ENCODE results near the gene TSPEAR.

TSPEAR gene

DNA sequence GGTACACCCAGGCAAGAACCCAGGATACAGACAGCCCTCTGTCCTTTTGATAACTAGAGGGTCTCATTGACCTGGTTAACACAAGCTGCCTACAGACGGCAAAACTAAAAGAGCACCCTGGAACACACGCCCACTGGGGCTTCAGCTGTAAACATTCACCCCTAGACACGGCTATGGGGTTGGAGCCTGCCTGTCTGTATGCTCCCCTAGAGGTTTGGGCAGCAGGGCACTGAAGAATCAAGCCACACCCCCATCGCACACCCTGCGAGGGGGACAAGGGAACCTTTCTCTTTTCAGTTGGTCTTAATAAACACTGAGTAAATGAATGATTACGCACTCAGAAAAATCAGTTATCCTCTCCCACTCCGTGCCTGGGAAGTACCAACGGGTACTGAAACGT lies 220.6 kb downstream of the TSPEAR start:
- no peak for DNase-seq (ENCODE audit: low read depth, low spot score)

DNA sequence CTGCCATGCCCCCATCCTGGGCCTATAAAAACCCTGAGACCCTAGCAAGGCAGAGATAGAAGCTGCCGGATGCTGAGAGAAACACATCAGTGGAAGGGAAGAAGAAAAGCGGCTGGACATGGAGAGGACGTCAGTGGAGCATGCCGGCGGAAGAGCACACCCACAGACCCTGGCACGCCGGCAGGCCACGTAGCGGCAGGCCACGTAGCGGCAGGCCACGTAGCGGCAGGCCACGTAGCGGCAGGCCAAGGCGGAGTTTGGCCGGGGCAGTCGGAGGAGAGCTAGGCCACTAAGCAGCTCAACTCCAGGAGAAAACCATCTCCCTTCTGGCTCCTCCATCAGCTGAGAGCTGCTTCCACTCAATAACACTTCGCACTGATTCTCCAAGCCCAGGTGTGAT lies 221.0 kb downstream of the TSPEAR start:
- DNase-seq (ENCODE audit: low read depth, low spot score) = no peak

GRCh38 chr21:44489962-44490361 lies 221.4 kb downstream of the TSPEAR start:
- DNase-seq (ENCODE audit: low read depth, low spot score) = no peak

DNA sequence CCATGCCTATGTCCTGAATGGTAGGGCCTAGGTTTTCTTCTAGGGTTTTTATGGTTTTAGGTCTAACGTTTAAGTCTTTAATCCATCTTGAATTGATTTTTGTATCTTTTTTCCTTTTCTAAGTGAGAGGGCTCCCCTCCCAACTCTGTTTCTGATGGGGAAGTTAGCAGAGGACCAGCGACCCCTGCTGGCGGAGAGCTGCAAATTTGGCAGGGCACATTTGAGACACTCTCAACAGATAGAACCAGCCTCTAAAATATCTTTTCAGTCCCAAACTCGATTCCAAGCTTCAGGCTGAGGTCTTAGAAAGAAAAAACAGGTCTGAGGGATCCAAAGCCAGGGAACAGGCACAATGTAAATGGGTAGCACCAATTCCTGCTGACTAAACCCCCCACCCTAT lies 223.5 kb downstream of the TSPEAR start:
- peak; percentile 75 for DNase-seq (ENCODE audit: low read depth, low spot score)

DNA sequence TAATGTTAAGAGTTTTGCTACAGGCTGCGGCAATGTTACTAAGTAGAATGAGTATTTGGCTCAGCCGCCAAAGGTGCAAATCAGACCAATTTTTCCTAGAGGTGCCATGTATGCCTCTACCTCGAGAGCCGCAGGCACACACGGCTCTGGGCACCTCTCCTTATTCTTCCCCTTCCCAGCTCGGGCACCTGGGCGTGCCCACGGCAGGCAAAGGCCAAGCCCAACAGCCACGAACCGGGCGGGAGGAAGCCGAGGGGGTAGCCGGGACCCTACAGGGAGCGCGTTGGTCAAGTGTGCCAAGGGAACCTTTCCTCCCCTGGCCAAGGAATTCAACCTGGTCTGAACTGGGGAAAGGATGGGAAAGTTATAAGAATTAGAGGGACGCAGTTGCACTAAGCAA lies 225.1 kb downstream of the TSPEAR start:
- peak; percentile 27 for DNase-seq (ENCODE audit: low read depth, low spot score)

GRCh38 chr21:44485796-44486195 lies 225.6 kb downstream of the TSPEAR start:
- DNase-seq (ENCODE audit: low read depth, low spot score) = no peak

GRCh38 chr21:44485254-44485793 lies 226.0 kb downstream of the TSPEAR start:
- DNase-seq (ENCODE audit: low read depth, low spot score) = peak; percentile 97

- no peak for DNase-seq (ENCODE audit: low read depth, low spot score)
Measured at GRCh38 chr21:44484498-44485253, 226.7 kb downstream of the TSPEAR start.

DNA sequence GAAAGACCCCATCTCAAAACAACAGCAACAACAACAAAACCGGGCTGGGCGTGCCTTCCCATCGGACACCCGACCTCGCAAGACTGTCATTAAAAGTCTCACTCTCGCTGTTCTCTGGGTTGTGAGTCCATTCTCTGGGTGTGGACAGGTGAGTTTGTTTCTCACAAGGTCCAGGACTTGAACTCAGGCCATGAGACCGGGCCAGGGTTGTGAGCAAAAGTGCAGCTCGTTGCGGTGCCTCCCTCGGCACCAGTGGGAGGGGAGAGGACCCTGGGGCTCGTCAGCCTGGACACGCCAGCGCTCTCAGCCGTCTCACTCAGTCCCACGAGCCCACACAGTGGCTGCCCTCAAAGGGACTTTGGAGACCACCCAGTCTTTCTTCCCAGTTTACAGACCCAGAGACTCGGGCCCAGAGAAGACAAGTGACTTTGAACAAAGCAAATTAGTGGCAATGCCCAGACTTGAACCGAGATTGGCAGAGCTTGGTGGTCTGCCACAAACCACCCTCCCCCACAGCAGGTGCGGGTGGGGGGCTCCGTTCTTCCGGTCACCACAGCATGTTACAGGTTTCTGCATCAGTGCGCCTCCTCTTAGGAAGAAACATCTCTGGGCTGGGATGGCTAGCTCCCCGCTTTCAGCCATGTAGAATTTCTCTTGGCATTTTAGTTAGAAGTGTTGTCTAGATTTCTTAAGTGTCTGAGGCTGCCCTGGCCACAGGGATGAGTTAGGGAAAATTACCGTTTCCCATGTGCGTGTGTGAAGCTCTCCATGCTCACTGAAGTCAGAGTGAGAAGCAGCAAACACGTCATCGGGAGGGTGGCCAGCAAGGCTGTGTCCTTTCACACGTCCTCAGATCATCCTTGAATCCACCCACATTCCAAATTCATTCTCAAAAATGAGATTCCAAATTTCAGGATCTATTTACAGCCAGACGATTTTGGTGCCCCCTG lies 227.8 kb downstream of the TSPEAR start:
- DNase-seq (ENCODE audit: low read depth, low spot score) = no peak

GRCh38 chr21:44482581-44483287 lies 228.6 kb downstream of the TSPEAR start:
- DNase-seq (ENCODE audit: low read depth, low spot score) = peak; percentile 62

DNA sequence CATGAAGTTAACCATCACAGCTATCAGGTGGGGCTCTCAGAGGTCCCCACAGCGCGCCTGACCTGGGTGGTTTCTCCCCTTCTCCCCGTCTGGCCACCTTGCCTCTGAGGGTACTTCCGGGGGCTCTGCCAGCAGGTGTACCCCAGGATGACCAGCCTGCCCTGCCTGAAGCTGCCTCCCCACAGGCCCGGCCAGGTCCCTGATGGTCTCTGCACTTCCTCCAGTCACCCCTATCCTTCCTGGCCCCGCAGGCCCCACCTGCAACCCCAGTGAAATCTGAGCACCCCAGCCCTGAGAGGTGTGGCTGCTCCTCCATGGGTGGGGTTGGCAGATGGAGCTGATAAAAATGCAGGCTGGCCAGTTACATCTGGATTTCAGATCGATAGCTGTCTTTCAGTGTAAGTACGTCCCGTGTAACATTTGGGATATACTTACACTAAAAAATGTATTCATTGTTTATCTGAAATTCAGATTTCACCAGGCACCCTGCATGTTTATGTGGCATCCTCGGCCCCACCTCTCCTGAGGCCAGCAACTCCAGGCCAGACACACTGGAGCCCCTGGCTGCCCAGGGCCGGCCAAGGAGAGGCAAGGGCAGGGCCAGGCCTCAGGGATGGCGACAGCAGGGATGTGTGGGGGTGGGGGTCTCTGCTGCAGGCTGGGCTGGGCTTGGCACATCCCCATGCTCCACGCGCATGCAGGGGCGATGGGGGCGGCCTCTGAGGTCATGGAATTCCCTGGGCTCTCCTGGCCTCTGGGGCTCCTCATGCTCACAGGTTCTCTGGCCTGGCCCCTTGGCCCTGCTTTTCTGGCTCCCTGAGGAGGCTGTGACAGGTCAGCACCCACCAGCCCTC lies 230.9 kb downstream of the TSPEAR start:
- no peak for DNase-seq (ENCODE audit: low read depth, low spot score)

DNA sequence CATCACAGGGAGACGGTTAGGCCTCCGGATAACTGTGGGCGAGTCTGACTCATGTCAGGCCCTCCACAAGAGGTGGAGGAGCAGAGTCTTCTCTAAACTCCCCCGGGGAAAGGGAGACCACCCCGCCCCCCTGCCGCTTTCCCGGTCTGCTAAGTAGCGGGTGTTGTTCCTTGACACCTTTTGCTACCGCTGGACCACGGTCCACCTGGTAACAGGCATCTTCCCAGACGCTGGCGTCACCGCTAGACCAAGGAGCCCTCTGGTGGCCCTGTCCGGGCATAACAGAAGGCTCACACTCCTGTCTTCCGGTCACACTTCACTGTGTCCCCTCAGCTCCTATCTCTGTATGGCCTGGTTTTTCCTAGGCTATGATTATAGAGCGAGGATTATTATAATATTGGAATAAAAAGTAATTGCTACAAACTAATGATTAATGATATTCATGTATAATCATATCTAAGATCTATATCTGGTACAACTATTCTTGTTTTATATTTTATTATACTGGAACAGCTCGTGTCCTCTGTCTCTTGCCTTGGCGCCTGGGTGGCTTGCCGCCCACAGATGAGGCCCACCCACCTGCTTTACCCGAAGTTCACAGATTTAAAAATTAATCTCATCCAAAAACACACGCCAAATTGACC lies 231.7 kb downstream of the TSPEAR start:
- peak; percentile 67 for DNase-seq (ENCODE audit: low read depth, low spot score)

GRCh38 chr21:44478801-44479167 lies 232.6 kb downstream of the TSPEAR start:
- no peak for DNase-seq (ENCODE audit: low read depth, low spot score)

GRCh38 chr21:44478124-44478800 lies 233.1 kb downstream of the TSPEAR start:
- DNase-seq (ENCODE audit: low read depth, low spot score) = no peak

- DNase-seq (ENCODE audit: low read depth, low spot score) = no peak
Measured at GRCh38 chr21:44477712-44478111, 233.7 kb downstream of the TSPEAR start.

GRCh38 chr21:44477131-44477530 lies 234.2 kb downstream of the TSPEAR start:
- peak; percentile 75 for DNase-seq (ENCODE audit: low read depth, low spot score)

GRCh38 chr21:44475266-44475845 lies 236.0 kb downstream of the TSPEAR start:
- DNase-seq (ENCODE audit: low read depth, low spot score) = no peak

- no peak for DNase-seq (ENCODE audit: low read depth, low spot score)
Measured at GRCh38 chr21:44473915-44474555, 237.3 kb downstream of the TSPEAR start.

GRCh38 chr21:44471996-44472395 lies 239.4 kb downstream of the TSPEAR start:
- no peak for DNase-seq (ENCODE audit: low read depth, low spot score)
